K562 (cell line): ENCODE data around the gene SHANK1. TPM values are rescaled to one million over a fixed set of nuclear protein-coding genes. Genes with fewer than 3 reads are reported as not detected.

Experiments
- ARID2 ChIP-seq: fragments of 450-650 bp; IDR thresholded peaks from 2 replicates; pipeline ENCODE4 v1.6.1; 2017; ENCODE audit warnings: antibody characterized with exemption, mild to moderate bottlenecking
- ATF7 ChIP-seq: fragments of 450-650 bp; IDR thresholded peaks from 2 replicates; pipeline ENCODE4 v1.7.1; 2014; ENCODE audit warnings: mild to moderate bottlenecking, moderate library complexity
- DPF2 ChIP-seq: fragments of 450-650 bp; IDR thresholded peaks from 2 replicates; pipeline ENCODE4 v1.6.1; 2016
- ETV5 ChIP-seq: sonication (generic); formaldehyde crosslinking; IDR thresholded peaks from 2 replicates; pipeline ENCODE4 v1.4.0; 2020; ENCODE audit warnings: low read depth, mild to moderate bottlenecking, missing genetic modification reagents
- HCFC1 ChIP-seq: IDR thresholded peaks from 2 replicates; pipeline ENCODE4 v1.6.1; 2012; ENCODE audit warnings: low read depth, low read length, improper control_type of control experiment
- NR4A1 ChIP-seq, 2 experiments: fragments of 250-450 bp in 1 of 2; fragments of 450-650 bp in 1 of 2; sonication (Bioruptor Pico) in 1 of 2; IDR thresholded peaks; 2 replicates each; pipeline versions ENCODE4 v1.4.0 to v1.6.1; 2016 to 2020; ENCODE audit warnings: mild to moderate bottlenecking in 2 of 2, missing compliant biosample characterization in 1 of 2, missing genetic modification characterization in 1 of 2, moderate library complexity in 1 of 2
- PCBP1 ChIP-seq: fragments of 200-400 bp; formaldehyde crosslinking; IDR thresholded peaks from 2 replicates; pipeline ENCODE4 v1.6.1; 2018; ENCODE audit warnings: mild to moderate bottlenecking, low read depth, low read length; ENCODE audit not compliant: poor library complexity, severe bottlenecking
- POLR2H ChIP-seq: IDR thresholded peaks from 2 replicates; pipeline ENCODE4 v1.6.1; 2016; ENCODE audit warnings: missing genetic modification characterization, low read depth, mild to moderate bottlenecking, control low read depth, missing compliant biosample characterization, moderate library complexity
- POU5F1 ChIP-seq: fragments of 150-350 bp; IDR thresholded peaks from 2 replicates; pipeline ENCODE4 v1.6.1; 2014; ENCODE audit warnings: borderline replicate concordance, low read length, low read depth, mild to moderate bottlenecking; ENCODE audit not compliant: partially characterized antibody
- SOX6 ChIP-seq: fragments of 450-650 bp; IDR thresholded peaks from 2 replicates; pipeline ENCODE4 v1.6.1; 2014; ENCODE audit warnings: mild to moderate bottlenecking
- ZKSCAN3 ChIP-seq: fragments of 250-450 bp; sonication (Bioruptor Pico); IDR thresholded peaks from 2 replicates; pipeline ENCODE4 v1.4.0; 2020
- ZNF217 ChIP-seq: sonication (generic); formaldehyde crosslinking; IDR thresholded peaks from 2 replicates; pipeline ENCODE4 v1.8.0; 2022; ENCODE audit warnings: mild to moderate bottlenecking, missing genetic modification reagents
- ZNF354B ChIP-seq: fragments of 250-450 bp; sonication (Bioruptor Pico); IDR thresholded peaks from 2 replicates; pipeline ENCODE4 v1.4.0; 2020
- polyA plus RNA-seq, 8 experiments: library from polyadenylated mRNA; depleted of rRNA in 4 of 8; stranded (reverse) in 5 of 8; unstranded in 3 of 8; fragments of >200 nt; fragmentation: Nextera tagmentation in 2 of 8; fragmentation: Illumina TruSeq in 1 of 8; extraction: Ambion mirVana in 2 of 8; extraction: Trizol in 1 of 8; gene quantifications; 2 replicates each; pipeline versions ENCODE4 v1.2.1 to v1.2.3, GENCODE V29; 2011 to 2014; ENCODE audit warnings: inconsistent platforms in 1 of 8, missing spikeins in 1 of 8
- total RNA-seq, 7 experiments: library from RNA; depleted of rRNA in 6 of 7; stranded (reverse); fragments of >200 nt in 6 of 7; fragmentation: Illumina TruSeq in 2 of 7; extraction: Trizol in 2 of 7; gene quantifications; 2 replicates each; pipeline versions ENCODE4 v1.2.1 to v1.2.3, GENCODE V29; 2011 to 2021; ENCODE audit warnings: low replicate concordance in 1 of 7
- TF ChIP-seq, protein P1 (sequence below): fragments of 450-650 bp; IDR thresholded peaks from 2 replicates; pipeline ENCODE4 v1.6.1; 2014; ENCODE audit warnings: low read depth, mild to moderate bottlenecking, moderate library complexity, borderline replicate concordance
- TF ChIP-seq, protein P2 (sequence below): fragments of 200-800 bp; sonication (Bioruptor generic); IDR thresholded peaks from 2 replicates; pipeline ENCODE4 v1.6.1; 2017; ENCODE audit warnings: missing genetic modification characterization, missing compliant biosample characterization
- TF ChIP-seq, protein P3 (sequence below), 2 experiments: fragments of 450-650 bp; IDR thresholded peaks; 2 replicates each; pipeline ENCODE4 v1.6.1; 2018; ENCODE audit warnings: mild to moderate bottlenecking in 2 of 2, low read depth in 1 of 2; ENCODE audit not compliant: partially characterized antibody in 2 of 2
- TF ChIP-seq, protein P4 (sequence below): sonication (generic); IDR thresholded peaks from 2 replicates; pipeline ENCODE4 v1.6.1; 2016
- TF ChIP-seq, protein P5 (sequence below): IDR thresholded peaks from 2 replicates; pipeline ENCODE4 v1.6.1; 2016; ENCODE audit warnings: missing genetic modification characterization, missing compliant biosample characterization

Gene SHANK1
- total and polyA plus RNA-seq, 9 of the 15 experiments (the other 6 are each of a cell fraction or from before 2014, with no cell fraction given), result 0.33 to 1.3 (median 0.55) TPM; not detected in 2

DNA sequence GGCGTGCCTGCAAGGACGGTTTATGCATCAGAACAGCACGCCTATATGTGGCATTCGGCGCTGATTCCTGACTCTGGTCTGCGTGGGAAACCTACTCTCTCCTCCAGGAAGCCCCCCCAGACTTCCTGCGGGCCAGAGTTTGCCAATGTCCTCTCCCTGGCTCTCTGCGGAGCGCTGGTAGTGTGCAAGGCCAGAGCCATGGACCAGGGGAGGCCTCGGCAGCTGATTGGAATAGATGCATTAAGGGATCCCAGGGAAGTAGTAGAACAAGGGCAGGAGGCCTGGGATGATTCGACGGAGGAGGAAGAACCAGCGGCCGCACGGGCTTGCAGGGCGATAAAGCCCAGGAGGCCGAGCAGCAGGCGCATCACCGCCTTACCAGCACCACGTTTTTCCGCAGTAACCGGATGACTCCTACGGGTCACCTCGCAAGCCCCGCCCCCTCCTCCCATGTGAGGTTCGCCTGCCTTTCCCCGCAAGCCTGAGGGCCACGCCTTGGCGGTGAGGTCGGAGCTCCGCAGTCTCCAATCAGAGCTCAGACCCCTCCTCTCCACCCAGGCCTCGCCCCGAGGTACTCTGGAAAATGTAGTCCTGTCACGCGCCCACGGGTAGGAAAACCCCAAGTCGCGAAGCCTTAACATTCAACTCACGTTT, 8.6 kb upstream of the SHANK1 start (continued):
- TF ChIP-seq HCFC1, result peak; percentile 89
- no peak for TF ChIP-seq NR4A1 (CRISPR knock-in tag; IDR thresholded peaks at IDR 0.05)
- no peak for TF ChIP-seq NR4A1 (tag; IDR thresholded peaks at IDR 0.05)
- no peak for TF ChIP-seq POU5F1
- no peak for TF ChIP-seq ZKSCAN3 (CRISPR knock-in tag)
- TF ChIP-seq, protein P1, sequence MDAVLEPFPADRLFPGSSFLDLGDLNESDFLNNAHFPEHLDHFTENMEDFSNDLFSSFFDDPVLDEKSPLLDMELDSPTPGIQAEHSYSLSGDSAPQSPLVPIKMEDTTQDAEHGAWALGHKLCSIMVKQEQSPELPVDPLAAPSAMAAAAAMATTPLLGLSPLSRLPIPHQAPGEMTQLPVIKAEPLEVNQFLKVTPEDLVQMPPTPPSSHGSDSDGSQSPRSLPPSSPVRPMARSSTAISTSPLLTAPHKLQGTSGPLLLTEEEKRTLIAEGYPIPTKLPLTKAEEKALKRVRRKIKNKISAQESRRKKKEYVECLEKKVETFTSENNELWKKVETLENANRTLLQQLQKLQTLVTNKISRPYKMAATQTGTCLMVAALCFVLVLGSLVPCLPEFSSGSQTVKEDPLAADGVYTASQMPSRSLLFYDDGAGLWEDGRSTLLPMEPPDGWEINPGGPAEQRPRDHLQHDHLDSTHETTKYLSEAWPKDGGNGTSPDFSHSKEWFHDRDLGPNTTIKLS, result peak; percentile 65; the same call in 1 of the 2 replicates
- no peak for TF ChIP-seq ZNF217
- TF ChIP-seq PCBP1, result no peak
- TF ChIP-seq DPF2, result no peak
- TF ChIP-seq, protein P2, sequence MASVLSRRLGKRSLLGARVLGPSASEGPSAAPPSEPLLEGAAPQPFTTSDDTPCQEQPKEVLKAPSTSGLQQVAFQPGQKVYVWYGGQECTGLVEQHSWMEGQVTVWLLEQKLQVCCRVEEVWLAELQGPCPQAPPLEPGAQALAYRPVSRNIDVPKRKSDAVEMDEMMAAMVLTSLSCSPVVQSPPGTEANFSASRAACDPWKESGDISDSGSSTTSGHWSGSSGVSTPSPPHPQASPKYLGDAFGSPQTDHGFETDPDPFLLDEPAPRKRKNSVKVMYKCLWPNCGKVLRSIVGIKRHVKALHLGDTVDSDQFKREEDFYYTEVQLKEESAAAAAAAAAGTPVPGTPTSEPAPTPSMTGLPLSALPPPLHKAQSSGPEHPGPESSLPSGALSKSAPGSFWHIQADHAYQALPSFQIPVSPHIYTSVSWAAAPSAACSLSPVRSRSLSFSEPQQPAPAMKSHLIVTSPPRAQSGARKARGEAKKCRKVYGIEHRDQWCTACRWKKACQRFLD (CRISPR knock-in tag), result peak; percentile 48; the same call in 1 of the 2 replicates
- TF ChIP-seq, protein P3, sequence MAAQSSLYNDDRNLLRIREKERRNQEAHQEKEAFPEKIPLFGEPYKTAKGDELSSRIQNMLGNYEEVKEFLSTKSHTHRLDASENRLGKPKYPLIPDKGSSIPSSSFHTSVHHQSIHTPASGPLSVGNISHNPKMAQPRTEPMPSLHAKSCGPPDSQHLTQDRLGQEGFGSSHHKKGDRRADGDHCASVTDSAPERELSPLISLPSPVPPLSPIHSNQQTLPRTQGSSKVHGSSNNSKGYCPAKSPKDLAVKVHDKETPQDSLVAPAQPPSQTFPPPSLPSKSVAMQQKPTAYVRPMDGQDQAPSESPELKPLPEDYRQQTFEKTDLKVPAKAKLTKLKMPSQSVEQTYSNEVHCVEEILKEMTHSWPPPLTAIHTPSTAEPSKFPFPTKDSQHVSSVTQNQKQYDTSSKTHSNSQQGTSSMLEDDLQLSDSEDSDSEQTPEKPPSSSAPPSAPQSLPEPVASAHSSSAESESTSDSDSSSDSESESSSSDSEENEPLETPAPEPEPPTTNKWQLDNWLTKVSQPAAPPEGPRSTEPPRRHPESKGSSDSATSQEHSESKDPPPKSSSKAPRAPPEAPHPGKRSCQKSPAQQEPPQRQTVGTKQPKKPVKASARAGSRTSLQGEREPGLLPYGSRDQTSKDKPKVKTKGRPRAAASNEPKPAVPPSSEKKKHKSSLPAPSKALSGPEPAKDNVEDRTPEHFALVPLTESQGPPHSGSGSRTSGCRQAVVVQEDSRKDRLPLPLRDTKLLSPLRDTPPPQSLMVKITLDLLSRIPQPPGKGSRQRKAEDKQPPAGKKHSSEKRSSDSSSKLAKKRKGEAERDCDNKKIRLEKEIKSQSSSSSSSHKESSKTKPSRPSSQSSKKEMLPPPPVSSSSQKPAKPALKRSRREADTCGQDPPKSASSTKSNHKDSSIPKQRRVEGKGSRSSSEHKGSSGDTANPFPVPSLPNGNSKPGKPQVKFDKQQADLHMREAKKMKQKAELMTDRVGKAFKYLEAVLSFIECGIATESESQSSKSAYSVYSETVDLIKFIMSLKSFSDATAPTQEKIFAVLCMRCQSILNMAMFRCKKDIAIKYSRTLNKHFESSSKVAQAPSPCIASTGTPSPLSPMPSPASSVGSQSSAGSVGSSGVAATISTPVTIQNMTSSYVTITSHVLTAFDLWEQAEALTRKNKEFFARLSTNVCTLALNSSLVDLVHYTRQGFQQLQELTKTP (IDR thresholded peaks at IDR 0.05; ENCODE audit: low read depth in 1 of 2, partially characterized antibody in 2 of 2), result peak in 1 of 2 experiments; percentile 66
- TF ChIP-seq ARID2, result no peak
- TF ChIP-seq, protein P4, sequence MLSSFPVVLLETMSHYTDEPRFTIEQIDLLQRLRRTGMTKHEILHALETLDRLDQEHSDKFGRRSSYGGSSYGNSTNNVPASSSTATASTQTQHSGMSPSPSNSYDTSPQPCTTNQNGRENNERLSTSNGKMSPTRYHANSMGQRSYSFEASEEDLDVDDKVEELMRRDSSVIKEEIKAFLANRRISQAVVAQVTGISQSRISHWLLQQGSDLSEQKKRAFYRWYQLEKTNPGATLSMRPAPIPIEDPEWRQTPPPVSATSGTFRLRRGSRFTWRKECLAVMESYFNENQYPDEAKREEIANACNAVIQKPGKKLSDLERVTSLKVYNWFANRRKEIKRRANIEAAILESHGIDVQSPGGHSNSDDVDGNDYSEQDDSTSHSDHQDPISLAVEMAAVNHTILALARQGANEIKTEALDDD, result no peak
- no peak for TF ChIP-seq ZNF354B
- TF ChIP-seq ETV5 (CRISPR knock-in tag), result peak; percentile 90
- TF ChIP-seq, protein P5, sequence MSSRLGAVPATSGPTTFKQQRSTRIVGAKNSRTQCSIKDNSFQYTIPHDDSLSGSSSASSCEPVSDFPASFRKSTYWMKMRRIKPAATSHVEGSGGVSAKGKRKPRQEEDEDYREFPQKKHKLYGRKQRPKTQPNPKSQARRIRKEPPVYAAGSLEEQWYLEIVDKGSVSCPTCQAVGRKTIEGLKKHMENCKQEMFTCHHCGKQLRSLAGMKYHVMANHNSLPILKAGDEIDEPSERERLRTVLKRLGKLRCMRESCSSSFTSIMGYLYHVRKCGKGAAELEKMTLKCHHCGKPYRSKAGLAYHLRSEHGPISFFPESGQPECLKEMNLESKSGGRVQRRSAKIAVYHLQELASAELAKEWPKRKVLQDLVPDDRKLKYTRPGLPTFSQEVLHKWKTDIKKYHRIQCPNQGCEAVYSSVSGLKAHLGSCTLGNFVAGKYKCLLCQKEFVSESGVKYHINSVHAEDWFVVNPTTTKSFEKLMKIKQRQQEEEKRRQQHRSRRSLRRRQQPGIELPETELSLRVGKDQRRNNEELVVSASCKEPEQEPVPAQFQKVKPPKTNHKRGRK (tag), result no peak
- peak; percentile 48; the same call in 1 of the 2 replicates for TF ChIP-seq SOX6
- TF ChIP-seq POLR2H, result peak; percentile 64; the same call in 1 of the 2 replicates
- peak; percentile 84 for TF ChIP-seq ATF7
